Osteoblast (primary cell): ENCODE results near the gene GPR143. TPM values are rescaled to one million over a fixed set of nuclear protein-coding genes. Genes with fewer than 3 reads are reported as not detected.

Experiments used
- DNase-seq: peaks from one replicate; pipeline ENCODE4 v3.0.0; 2011; ENCODE audit warnings: low spot score, mixed read lengths; ENCODE audit not compliant: insufficient read length; ENCODE audit errors: missing footprints
- H2AFZ ChIP-seq: 2 replicates; pipeline ENCODE4 v1.6.0; 2011; ENCODE audit warnings: mild to moderate bottlenecking, low read length
- H3K27ac ChIP-seq: 2 replicates; pipeline ENCODE4 v1.5.1; 2011; ENCODE audit warnings: mild to moderate bottlenecking, low read depth, low read length, moderate library complexity
- H3K27me3 ChIP-seq: 2 replicates; pipeline ENCODE4 v1.6.0; 2012; ENCODE audit warnings: mild to moderate bottlenecking, control low read depth, inconsistent platforms, low read length, moderate library complexity; ENCODE audit not compliant: insufficient read depth
- H3K36me3 ChIP-seq: 2 replicates; pipeline ENCODE4 v1.5.1; 2011; ENCODE audit warnings: mild to moderate bottlenecking, low read length, control low read depth, moderate library complexity; ENCODE audit not compliant: insufficient read depth
- H3K4me1 ChIP-seq: 2 replicates; pipeline ENCODE4 v1.5.1; 2011; ENCODE audit warnings: mild to moderate bottlenecking, low read length, control low read depth, moderate library complexity; ENCODE audit not compliant: insufficient read depth
- H3K4me2 ChIP-seq: 2 replicates; pipeline ENCODE4 v1.6.0; 2011; ENCODE audit warnings: mild to moderate bottlenecking, low read length; ENCODE audit not compliant: insufficient read depth
- H3K4me3 ChIP-seq: fragments of 200-600 bp; sonication (generic); 3 replicates; pipeline ENCODE4 v1.5.1; 2012; ENCODE audit warnings: mild to moderate bottlenecking, low read length, inconsistent platforms; ENCODE audit not compliant: insufficient read depth
- H3K79me2 ChIP-seq: 2 replicates; pipeline ENCODE4 v1.6.0; 2012; ENCODE audit warnings: mild to moderate bottlenecking, low read length, control low read depth, inconsistent platforms; ENCODE audit not compliant: insufficient read depth
- H3K9me3 ChIP-seq: 2 replicates; pipeline ENCODE4 v1.5.1; 2011; ENCODE audit warnings: low read depth, low read length, control low read depth
- H4K20me1 ChIP-seq: 2 replicates; pipeline ENCODE4 v1.6.0; 2012; ENCODE audit warnings: mild to moderate bottlenecking, low read length, control low read depth; ENCODE audit not compliant: insufficient read depth
- CTCF ChIP-seq: IDR thresholded peaks from 2 replicates; pipeline ENCODE4 v1.5.1; 2011; ENCODE audit warnings: mild to moderate bottlenecking, low read depth, low read length, moderate library complexity; ENCODE audit errors: extremely low read depth
- total RNA-seq: library from RNA; depleted of rRNA; stranded (reverse); fragments of >200 nt; gene quantifications from 2 replicates; pipeline ENCODE4 v1.2.3, GENCODE V29; 2012

The GPR143 gene
- total RNA-seq, 1 donor, result not detected

DNA sequence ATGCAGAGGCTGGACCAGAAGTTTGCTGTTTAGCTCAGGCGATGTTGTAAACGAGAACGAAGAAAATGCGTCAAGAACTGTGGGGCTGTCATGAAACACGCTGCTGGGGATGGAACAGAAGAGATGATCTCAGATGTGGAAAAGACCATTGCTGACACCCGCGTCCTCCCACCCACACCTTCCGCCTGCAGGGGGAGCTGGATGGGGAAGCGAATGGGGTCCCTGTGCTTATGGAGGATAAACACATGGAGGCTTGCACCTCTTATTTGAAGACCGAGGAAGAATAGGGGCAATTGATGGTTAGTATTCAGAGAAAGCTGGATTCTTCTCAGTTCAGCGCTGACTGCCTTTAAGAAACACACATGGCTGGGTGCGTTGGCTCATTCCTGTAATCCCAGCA lies 63.9 kb downstream of the GPR143 start:
- Histone ChIP-seq H3K79me2 (no peaks in the 10 kb centered on the region), H3K9me3 (no peaks in the 10 kb centered on the region), H3K4me3 (no peak overlapping the region), H3K4me2 (no peak overlapping the region), H3K27ac (no peak overlapping the region), H4K20me1 (no peaks in the 10 kb centered on the region), H3K36me3 (no peaks in the 10 kb centered on the region), H3K27me3 (no peaks in the 10 kb centered on the region), H2AFZ (no peak overlapping the region), H3K4me1 (no peaks in the 10 kb centered on the region)
- no peak for DNase-seq
- TF ChIP-seq CTCF, result no peak

GRCh38 chrX:9700555-9700954 lies 65.1 kb downstream of the GPR143 start:
- no peaks in the 10 kb centered on the region for H3K79me2 ChIP-seq
- no peaks in the 10 kb centered on the region for H4K20me1 ChIP-seq
- H2AFZ ChIP-seq, result no peak overlapping the region
- no peak overlapping the region for H3K4me2 ChIP-seq
- H3K27me3 ChIP-seq, result no peaks in the 10 kb centered on the region
- H3K4me3 ChIP-seq, result no peak overlapping the region
- no peak for DNase-seq
- H3K4me1 ChIP-seq, result no peaks in the 10 kb centered on the region
- H3K27ac ChIP-seq, result no peak overlapping the region
- H3K9me3 ChIP-seq, result no peaks in the 10 kb centered on the region
- TF ChIP-seq CTCF, result no peak
- no peaks in the 10 kb centered on the region for H3K36me3 ChIP-seq

DNA sequence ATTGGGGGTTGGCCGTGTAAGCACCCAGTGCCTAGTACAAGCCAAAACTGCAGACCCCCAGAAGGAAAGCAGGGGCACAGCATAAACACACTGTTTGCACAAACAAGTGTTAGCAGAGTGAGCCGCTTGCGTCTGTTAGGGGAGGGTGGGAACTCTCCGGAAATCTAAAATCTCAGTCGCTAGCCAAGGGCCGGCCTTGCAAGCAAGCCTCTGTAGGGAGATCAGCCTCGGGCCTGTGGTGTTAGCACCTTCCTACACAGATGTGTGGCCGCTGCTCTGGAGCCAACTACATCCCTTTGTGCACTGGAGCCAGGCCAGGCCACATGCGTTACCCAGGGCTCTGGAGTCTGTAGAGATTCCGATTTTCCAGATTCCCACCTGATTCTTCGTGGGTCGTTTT lies 67.1 kb downstream of the GPR143 start:
- no peak overlapping the region for H3K4me2 ChIP-seq
- H4K20me1 ChIP-seq, result no peaks in the 10 kb centered on the region
- H3K27ac ChIP-seq, result no peak overlapping the region
- no peaks in the 10 kb centered on the region for H3K36me3 ChIP-seq
- no peak overlapping the region for H3K4me3 ChIP-seq
- DNase-seq, result no peak
- no peaks in the 10 kb centered on the region for H3K4me1 ChIP-seq
- H3K27me3 ChIP-seq, result no peaks in the 10 kb centered on the region
- H2AFZ ChIP-seq, result no peak overlapping the region
- H3K79me2 ChIP-seq, result no peaks in the 10 kb centered on the region
- H3K9me3 ChIP-seq, result no peaks in the 10 kb centered on the region
- TF ChIP-seq CTCF, result no peak

DNA sequence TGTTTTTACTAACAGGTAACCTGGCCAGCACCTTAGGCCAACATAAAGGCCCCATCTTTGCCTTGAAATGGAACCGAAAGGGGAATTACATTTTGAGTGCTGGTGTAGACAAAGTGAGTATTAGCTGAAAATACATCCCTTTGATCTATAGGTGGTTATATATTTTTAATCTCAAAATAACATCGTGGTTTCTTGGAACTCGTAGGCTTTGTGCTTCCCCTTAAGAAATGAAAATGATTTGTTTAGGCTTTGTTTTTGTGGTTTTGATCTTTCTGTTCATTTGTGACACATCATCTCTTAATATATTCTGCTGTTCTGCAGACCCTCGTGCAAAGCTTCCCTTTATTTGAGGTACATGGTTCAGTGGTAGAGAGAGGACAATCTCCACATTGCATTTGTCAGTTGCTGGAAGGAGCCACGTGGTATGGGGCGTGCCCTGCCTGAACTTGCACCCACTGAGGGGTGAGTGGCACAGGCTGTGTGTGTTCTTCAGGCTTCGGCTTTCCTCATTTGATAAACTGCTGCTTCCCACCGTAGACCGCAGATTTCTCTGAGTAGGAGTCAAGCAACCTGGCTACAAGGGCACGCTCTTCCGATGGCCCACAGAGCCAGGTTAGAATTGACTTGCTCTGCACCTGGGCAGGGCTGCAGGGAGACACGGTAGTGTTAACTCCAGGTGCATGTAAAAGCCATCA lies 72.2 kb downstream of the GPR143 start:
- peaks cover 7% of the 10 kb centered on the region for H3K36me3 ChIP-seq
- H2AFZ ChIP-seq, result no peak overlapping the region
- no peak overlapping the region for H3K4me3 ChIP-seq
- H3K4me2 ChIP-seq, result no peak overlapping the region
- no peaks in the 10 kb centered on the region for H4K20me1 ChIP-seq
- TF ChIP-seq CTCF, result no peak
- no peaks in the 10 kb centered on the region for H3K27me3 ChIP-seq
- H3K9me3 ChIP-seq, result no peaks in the 10 kb centered on the region
- no peaks in the 10 kb centered on the region for H3K79me2 ChIP-seq
- no peak for DNase-seq
- H3K4me1 ChIP-seq, result no peaks in the 10 kb centered on the region
- no peak overlapping the region for H3K27ac ChIP-seq
